Lower leg skin (tissue), 3 donors: ENCODE measurements around the gene RAB11FIP3.

ENCODE experiments used
- POLR2A ChIP-seq, 2 donors: fragments of 450-650 bp; IDR thresholded peaks; one replicate each; pipeline ENCODE4 v1.6.1; 2016 to 2017; ENCODE audit warnings: antibody characterized with exemption in 2 of 2, mild to moderate bottlenecking in 1 of 2, moderate library complexity in 1 of 2
- TF ChIP-seq, protein P1 (sequence below), 3 donors: fragments of 450-650 bp; IDR thresholded peaks; one replicate each; pipeline ENCODE4 v1.5.1; 2016; ENCODE audit warnings: antibody characterized with exemption in 3 of 3, mild to moderate bottlenecking in 3 of 3, moderate library complexity in 2 of 3

DNA sequence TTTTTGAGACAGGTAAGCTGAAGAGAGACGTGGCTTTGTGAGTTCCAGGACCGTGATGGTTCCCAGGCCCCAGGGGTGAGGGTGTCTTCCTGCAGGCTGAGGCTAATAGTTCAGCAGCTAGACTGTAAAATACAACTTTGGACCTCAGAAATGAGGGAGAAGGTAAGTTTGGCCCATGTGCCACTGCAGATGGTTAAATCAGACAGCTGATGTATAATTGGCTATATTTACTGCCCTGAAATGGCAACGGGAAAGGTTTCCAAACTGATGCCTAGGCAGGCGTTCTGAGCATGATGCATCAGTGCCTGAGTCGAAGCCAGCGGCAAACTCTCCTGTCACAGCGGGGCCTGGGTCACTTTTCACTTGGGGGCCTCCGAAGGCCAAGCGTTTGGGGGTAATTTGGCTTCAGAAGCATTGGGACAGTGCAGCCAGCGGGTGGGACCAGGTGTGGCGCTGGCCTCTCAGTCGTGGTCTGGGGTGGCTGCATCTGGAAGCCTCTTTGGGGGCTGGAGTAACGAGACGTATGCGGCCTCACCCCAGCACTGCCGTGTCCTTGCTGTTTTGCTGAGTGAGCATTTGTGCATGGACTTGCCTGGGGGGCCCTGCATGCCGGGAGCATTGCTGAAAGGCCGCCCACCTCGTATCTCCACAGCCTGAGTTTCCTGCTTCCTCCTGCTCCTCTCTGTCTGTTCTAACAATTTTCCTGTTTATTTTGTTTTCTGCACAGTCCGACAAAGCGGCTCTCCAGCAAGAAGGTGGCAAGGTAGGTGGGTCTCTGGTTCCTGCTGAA is 70.8 kb downstream of the RAB11FIP3 start:
- TF ChIP-seq, protein P1, sequence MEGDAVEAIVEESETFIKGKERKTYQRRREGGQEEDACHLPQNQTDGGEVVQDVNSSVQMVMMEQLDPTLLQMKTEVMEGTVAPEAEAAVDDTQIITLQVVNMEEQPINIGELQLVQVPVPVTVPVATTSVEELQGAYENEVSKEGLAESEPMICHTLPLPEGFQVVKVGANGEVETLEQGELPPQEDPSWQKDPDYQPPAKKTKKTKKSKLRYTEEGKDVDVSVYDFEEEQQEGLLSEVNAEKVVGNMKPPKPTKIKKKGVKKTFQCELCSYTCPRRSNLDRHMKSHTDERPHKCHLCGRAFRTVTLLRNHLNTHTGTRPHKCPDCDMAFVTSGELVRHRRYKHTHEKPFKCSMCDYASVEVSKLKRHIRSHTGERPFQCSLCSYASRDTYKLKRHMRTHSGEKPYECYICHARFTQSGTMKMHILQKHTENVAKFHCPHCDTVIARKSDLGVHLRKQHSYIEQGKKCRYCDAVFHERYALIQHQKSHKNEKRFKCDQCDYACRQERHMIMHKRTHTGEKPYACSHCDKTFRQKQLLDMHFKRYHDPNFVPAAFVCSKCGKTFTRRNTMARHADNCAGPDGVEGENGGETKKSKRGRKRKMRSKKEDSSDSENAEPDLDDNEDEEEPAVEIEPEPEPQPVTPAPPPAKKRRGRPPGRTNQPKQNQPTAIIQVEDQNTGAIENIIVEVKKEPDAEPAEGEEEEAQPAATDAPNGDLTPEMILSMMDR (IDR thresholded peaks at IDR 0.05): no peak
- TF ChIP-seq POLR2A (IDR thresholded peaks at IDR 0.05): no peak
